ENCODE measurements around the gene LITAFD. TPM values are rescaled to one million over a fixed set of nuclear protein-coding genes. Genes with fewer than 3 reads are reported as not detected.
"Not testable (repeated sequence)": the region's sequence is repeated elsewhere in the genome, so short reads cannot be mapped to it uniquely, and the experiment has no call there.

Gene LITAFD
- total RNA-seq, 1 donor from 2014 or later = not detected

- H3K27me3 ChIP-seq (ENCODE audit: low read depth) = no peaks in the 10 kb centered on the region
- intact Hi-C loops (cut with DNase I) = no loop called here
- no peaks in the 10 kb centered on the region for H3K9me3 ChIP-seq
- no peak for TF ChIP-seq CTCF (IDR thresholded peaks at IDR 0.05)
- H3K4me1 ChIP-seq = peaks cover 13% of the 10 kb centered on the region
- H3K4me3 ChIP-seq = no peak overlapping the region
- H3K36me3 ChIP-seq = no peaks in the 10 kb centered on the region
- DNase-seq = no peak
- H3K27ac ChIP-seq = no peak overlapping the region
- ATAC-seq = no peak
These were observed 8.9 kb upstream of the LITAFD start for GRCh38 chr16:8872967-8873865.

GRCh38 chr16:8873866-8874195 lies 8.3 kb upstream of the LITAFD start:
- H3K4me3 ChIP-seq; H3K27ac ChIP-seq; H3K9me3 ChIP-seq; DNase-seq; intact Hi-C loops (cut with DNase I); ATAC-seq; H3K36me3 ChIP-seq; H3K27me3 ChIP-seq (ENCODE audit: low read depth): not testable (repeated sequence)
- peaks cover 13% of the 10 kb centered on the region for H3K4me1 ChIP-seq

GRCh38 chr16:8874388-8874787 lies 7.8 kb upstream of the LITAFD start:
- Histone ChIP-seq H3K4me1 (peaks cover 11% of the 10 kb centered on the region), H3K27ac (no peak overlapping the region), H3K9me3 (no peaks in the 10 kb centered on the region), H3K36me3 (no peaks in the 10 kb centered on the region), H3K27me3 (ENCODE audit: low read depth) (no peaks in the 10 kb centered on the region), H3K4me3 (no peak overlapping the region)
- DNase-seq (no peak), ATAC-seq (no peak)
- intact Hi-C loops (cut with DNase I) = no loop called here
- TF ChIP-seq CTCF (IDR thresholded peaks at IDR 0.05) = no peak

- H3K9me3 ChIP-seq; H3K27me3 ChIP-seq (ENCODE audit: low read depth); intact Hi-C loops (cut with DNase I); H3K4me3 ChIP-seq; H3K27ac ChIP-seq; H3K4me1 ChIP-seq; DNase-seq; H3K36me3 ChIP-seq; ATAC-seq: not testable (repeated sequence)
These were observed 6.8 kb upstream of the LITAFD start for GRCh38 chr16:8875317-8875716.

GRCh38 chr16:8877894-8878522 lies 4.1 kb upstream of the LITAFD start:
- Histone ChIP-seq H3K4me3 (no peak overlapping the region), H3K9me3 (no peaks in the 10 kb centered on the region), H3K27ac (no peak overlapping the region), H3K36me3 (no peaks in the 10 kb centered on the region), H3K27me3 (ENCODE audit: low read depth) (no peaks in the 10 kb centered on the region), H3K4me1 (no peaks in the 10 kb centered on the region)
- TF ChIP-seq CTCF (IDR thresholded peaks at IDR 0.05) = no peak
- no peak for DNase-seq
- peak in 1 of 2 donors; percentile 5 for ATAC-seq
- intact Hi-C loops (cut with DNase I) = no loop called here

GRCh38 chr16:8878523-8878911 lies 3.6 kb upstream of the LITAFD start:
- peak in 1 of 2 donors; percentile 5 for ATAC-seq
- DNase-seq = no peak
- TF ChIP-seq CTCF (IDR thresholded peaks at IDR 0.05) = no peak
- Histone ChIP-seq H3K36me3 (no peaks in the 10 kb centered on the region), H3K4me3 (no peak overlapping the region), H3K9me3 (no peaks in the 10 kb centered on the region), H3K27me3 (ENCODE audit: low read depth) (peaks cover 4% of the 10 kb centered on the region), H3K4me1 (no peaks in the 10 kb centered on the region), H3K27ac (no peak overlapping the region)
- intact Hi-C loops (cut with DNase I) = no loop called here

Data from lower lobe of right lung (tissue), 2 donors.